ENCODE measurements around the gene SAYSD1.

DNA sequence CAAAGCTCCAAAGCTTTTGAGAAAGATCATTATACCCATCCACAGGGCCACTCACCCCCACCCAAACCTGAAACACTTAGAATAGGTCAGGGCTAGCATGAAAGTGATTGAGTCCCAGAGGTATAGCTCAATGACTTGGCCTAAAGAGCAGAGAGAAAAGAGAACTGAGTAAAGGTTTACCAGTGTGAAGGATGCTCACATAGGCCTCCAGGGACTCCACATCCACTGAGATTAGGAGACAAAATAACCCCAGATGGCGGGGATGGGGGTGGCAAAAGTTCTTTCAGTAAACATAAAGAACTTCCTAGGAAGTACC lies 12.2 kb downstream of the SAYSD1 start:
- TF ChIP-seq EZH2 (IDR thresholded peaks at IDR 0.05; ENCODE audit: insufficient read depth, poor library complexity, severe bottlenecking): no peak
- TF ChIP-seq EZH2phosphoT487 (IDR thresholded peaks at IDR 0.05; ENCODE audit: insufficient read depth, low read depth): no peak

All from GM23248 (cell line).